Activated CD4-positive, alpha-beta T cell treated with anti-CD3 and anti-CD28 coated beads, Interleukin-2, amount 50 U/mL, for 16 hours (primary cell): Measurements from ENCODE around the gene FERMT1.

Source experiments
- DNase-seq: peaks from one replicate; pipeline ENCODE4 v3.0.0-alpha.2; 2020

The FERMT1 gene, protein sequence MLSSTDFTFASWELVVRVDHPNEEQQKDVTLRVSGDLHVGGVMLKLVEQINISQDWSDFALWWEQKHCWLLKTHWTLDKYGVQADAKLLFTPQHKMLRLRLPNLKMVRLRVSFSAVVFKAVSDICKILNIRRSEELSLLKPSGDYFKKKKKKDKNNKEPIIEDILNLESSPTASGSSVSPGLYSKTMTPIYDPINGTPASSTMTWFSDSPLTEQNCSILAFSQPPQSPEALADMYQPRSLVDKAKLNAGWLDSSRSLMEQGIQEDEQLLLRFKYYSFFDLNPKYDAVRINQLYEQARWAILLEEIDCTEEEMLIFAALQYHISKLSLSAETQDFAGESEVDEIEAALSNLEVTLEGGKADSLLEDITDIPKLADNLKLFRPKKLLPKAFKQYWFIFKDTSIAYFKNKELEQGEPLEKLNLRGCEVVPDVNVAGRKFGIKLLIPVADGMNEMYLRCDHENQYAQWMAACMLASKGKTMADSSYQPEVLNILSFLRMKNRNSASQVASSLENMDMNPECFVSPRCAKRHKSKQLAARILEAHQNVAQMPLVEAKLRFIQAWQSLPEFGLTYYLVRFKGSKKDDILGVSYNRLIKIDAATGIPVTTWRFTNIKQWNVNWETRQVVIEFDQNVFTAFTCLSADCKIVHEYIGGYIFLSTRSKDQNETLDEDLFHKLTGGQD

GRCh38 chr20:6122873-6123648, at the start of gene FERMT1:
TSS of gene FERMT1 (minus strand) at chr20:6123030. CDS start at chr20:6119554, 3,476 bp downstream.
- DNase-seq: peak; percentile 31

- DNase-seq: no peak
Observed at GRCh38 chr20:6169251-6169650, 46.4 kb upstream of the FERMT1 start.

DNA sequence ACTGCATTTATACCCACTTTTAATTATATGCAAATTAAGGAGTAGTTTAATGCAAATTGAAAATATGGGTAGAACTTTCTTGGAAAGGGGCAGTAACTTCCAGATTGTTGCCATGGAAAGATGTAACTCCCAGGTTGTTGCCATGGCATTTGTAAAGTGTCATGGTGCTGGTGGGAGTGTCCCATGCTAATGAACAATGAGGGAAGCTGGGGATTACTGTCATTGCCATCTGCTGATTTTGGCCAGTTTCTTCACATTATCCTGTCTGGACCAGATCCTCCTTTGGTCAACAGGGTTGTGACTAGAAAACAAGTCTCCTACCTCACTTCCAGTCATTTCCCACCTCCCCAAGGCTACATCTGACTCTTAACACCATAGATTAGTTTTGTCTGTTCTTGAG, 45.4 kb upstream of the FERMT1 start:
- DNase-seq: no peak

GRCh38 chr20:6165346-6165745, 42.5 kb upstream of the FERMT1 start:
- DNase-seq: no peak

DNA sequence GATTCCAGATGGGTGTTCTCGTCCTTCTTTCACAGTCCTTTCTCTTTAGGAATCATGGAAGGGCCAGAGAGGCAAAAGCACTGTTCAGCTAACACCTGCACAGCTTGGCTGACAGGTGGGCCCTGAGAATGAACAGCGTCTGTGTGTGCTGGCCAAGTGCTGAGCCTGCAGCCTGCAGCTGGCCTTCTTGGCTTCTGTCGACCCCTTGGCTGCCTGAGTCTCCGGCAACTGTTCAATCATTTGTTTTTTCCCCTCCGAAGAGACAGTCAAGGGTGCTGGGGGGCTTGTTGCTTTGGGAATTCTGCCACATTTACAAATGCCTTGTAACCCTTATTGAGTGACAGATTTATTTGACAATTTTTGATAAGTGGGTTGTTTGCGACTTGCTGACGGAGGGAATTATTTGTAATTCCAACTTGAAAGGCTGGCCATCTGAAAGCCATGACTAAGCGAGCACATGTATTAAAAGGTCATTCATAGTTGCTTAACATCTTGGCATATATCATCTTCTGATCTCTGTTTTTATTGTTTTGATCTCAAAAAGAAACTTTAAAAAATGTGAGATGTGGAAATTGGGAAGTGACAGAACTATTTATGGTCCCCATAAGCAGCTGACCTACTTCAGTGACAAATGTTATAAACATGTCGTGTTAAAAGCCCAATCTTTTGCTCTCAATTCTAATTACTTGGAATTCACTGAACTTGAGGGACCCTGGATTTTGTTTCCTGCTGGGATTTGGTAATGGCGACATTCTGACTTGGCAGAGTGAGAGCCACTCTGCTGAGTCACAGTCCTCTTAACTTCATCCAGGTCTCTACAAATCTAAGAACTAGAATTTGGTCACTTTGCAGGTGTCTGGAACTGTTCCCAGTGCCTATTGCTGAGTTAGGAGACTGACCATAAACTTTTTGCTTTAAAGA, 41.9 kb upstream of the FERMT1 start:
- DNase-seq: no peak

DNA sequence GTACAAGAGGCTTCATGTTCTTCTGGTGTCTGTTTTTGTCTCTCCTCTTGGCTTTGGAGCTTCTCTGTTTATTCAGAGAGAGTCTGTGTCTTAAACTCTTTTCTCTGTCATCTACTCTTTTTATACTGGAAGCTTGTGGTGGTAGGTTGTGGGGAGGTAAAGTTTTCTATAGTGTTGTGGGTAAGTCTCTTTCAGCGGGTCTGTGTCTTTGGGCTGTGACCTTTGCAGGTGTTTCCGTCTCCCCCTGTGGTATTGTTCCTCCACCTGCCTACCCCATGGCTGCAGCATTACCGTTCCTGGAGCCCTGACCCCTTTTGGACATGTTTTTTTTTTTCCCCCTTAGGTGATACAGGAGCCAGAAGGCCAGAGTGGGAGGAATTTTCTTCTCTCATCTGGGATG, 37.9 kb upstream of the FERMT1 start:
- no peak for DNase-seq

DNA sequence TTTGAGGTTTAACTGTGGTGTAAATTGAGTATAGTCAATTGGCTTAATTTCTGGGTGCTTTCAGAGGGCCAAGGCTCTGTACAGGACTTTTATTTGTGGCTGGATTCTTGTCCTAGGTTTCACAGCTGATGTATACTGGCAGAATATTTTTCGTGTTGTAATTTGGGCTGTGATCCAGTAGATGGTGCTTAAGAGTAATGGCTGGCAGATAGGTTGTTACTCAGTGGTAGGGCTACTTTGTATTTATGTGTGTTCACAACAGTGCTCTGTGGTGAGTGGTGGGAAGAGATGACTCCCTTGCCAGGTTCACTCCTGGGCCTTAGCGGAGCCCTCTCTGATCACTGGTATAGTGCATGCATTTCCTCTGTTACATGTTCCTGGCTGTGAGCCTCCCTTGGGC, 34.5 kb upstream of the FERMT1 start:
- peak; percentile 16 for DNase-seq

DNA sequence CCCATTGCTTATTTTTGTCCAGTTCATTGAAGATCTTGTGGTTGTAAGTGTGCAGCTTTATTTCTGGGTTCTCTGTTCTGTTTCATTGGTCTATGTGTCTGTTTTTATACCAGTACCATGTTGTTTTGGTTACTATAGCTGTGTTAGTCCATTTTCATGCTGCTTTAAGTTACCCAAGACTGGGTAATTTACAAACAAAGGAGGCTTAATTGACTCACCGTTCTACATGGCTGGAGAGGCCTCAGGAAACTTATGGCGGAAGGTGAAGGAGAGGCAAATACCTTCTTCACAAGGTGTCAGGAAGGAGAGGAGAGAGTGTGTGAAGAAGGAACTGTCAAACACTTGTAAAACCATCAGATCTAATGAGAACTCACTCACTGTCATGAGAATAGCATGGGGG, 29.9 kb upstream of the FERMT1 start:
- DNase-seq: no peak

- DNase-seq: no peak
Observed at GRCh38 chr20:6148073-6148472, 25.2 kb upstream of the FERMT1 start.

GRCh38 chr20:6142348-6142993, 19.6 kb upstream of the FERMT1 start:
- peak; percentile 51 for DNase-seq

- peak; percentile 10 for DNase-seq
Observed at GRCh38 chr20:6140947-6141346, 18.1 kb upstream of the FERMT1 start.

- no peak for DNase-seq
Observed at GRCh38 chr20:6135347-6135746, 12.5 kb upstream of the FERMT1 start.

DNA sequence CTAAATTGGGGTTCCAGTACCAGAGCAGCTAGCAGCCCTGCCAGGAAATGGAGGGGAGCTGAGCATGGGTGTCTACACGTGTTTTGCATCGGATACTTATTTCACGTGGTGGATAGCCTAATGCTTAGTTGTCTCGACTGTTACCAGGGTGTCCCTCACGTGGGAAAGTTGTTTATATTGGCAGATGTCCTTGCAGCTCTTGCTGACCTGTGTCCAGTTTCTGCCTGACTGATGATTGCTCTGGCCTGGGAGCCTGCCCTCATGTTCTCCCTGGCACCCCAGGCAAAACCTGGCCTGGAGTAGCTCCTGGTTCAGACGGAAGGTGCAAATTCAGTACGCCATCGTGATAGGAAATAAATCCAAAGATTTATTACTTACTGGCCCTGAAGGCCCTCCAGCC, 11.8 kb upstream of the FERMT1 start:
- no peak for DNase-seq

DNA sequence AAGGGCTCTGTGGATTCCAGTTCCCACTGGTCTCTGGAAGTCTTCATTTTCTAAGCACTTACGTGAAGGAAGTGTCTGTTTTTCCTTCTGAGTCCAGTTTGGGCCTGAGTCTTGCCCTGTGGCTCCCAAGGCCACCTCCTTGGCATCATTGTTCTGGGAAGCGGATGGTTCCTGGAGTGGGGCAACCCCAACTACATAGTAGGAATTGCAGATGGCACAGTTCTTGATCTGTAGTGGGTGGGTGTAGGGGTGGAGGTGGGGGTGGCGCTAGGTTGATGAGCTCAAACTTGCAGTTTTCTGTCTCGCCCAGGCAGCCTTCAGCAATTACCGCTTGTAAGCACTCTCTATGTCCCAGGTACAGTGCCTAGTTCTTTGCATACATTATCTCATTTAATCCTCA, 7.2 kb upstream of the FERMT1 start:
- no peak for DNase-seq

- DNase-seq: no peak
Observed at GRCh38 chr20:6127825-6128224, 5.0 kb upstream of the FERMT1 start.

GRCh38 chr20:6126846-6127245, 4.0 kb upstream of the FERMT1 start:
- DNase-seq: no peak

DNA sequence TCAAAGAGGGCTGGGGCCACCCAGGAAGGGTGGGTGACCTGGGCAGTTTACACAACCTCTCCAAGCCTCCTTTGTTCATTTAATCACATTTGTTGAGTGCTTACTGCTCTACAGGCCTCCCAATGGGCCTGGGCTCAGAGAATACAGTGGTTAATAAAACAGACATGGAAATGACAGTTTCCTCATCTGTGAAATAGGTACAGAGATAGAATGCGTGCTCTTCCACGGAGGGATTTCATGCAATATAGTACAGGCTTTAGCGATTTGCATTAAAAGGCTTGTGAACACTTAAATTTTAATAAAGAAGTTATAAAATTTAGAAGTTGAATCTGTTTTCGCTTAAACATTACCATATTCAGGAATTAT, 802 bp upstream of the FERMT1 start:
- DNase-seq: no peak

GRCh38 chr20:6122111-6122872, 538 bp downstream of the FERMT1 start:
- DNase-seq: no peak

DNA sequence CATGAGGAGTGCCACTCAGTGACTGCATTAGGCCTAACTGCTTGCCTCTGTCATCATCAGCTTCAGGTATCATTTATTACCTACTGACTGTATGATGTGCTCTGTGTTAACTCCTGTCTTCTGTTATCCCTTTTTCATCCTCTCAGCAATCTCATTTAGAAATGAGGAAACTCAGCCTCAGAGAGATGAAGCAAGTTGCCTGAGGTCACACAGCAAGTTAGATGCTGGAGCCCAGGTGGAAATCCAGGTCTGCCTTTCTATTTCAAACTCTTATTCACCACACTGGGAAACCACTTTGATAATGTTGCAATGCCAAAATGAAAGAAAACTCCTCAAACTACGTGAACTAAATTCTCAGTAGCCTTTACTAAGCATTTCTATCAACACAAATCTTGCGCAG, 1.3 kb downstream of the FERMT1 start:
- no peak for DNase-seq

GRCh38 chr20:6120491-6120988, 2.3 kb downstream of the FERMT1 start:
- no peak for DNase-seq

GRCh38 chr20:6116758-6117157, 6.1 kb downstream of the FERMT1 start:
- no peak for DNase-seq
